HEK293 (cell line): ENCODE results near the gene SFMBT2.

Experiments
- CTCF ChIA-PET: fragments of 350-600 bp; formaldehyde crosslinking; extraction: SDS; loops from one replicate; lab custom pipeline; 2021; ENCODE audit warnings: antibody characterized with exemption; lab: Yijun Ruan, JAX
- POLR2A ChIA-PET: fragments of 300-600 bp; formaldehyde crosslinking; extraction: SDS; loops from one replicate; lab custom pipeline; 2020; ENCODE audit warnings: antibody characterized with exemption, inconsistent platforms; lab: Yijun Ruan, JAX
- H3K27ac ChIP-seq: fragments of 200-500 bp; sonication (Bioruptor generic); 2 replicates; pipeline ENCODE4 v1.5.1; 2014; ENCODE audit warnings: low read depth, low read length, control low read depth, inconsistent platforms; ENCODE audit errors: extremely low read depth
- H3K36me3 ChIP-seq, 2 experiments: fragments of 200-500 bp in 1 of 2; sonication (Bioruptor generic) in 1 of 2; 1 replicate in 1 of 2; 2 replicates in 1 of 2; pipeline ENCODE4 v1.5.1; 2014 to 2017; ENCODE audit warnings: inconsistent platforms in 2 of 2, low read length in 2 of 2; ENCODE audit not compliant: control insufficient read depth in 2 of 2, insufficient read depth in 1 of 2
- H3K4me1 ChIP-seq: fragments of 200-500 bp; sonication (Bioruptor generic); 2 replicates; pipeline ENCODE4 v1.5.1; 2014; ENCODE audit warnings: mild to moderate bottlenecking, low read length, inconsistent platforms; ENCODE audit not compliant: control insufficient read depth, insufficient read depth
- H3K4me3 ChIP-seq: 2 replicates; pipeline ENCODE4 v1.5.1; 2011; ENCODE audit warnings: low read depth, mild to moderate bottlenecking, control low read depth, low read length, moderate library complexity
- H3K9me3 ChIP-seq: fragments of 200-500 bp; sonication (Bioruptor generic); 2 replicates; pipeline ENCODE4 v1.5.1; 2014; ENCODE audit warnings: low read depth, low read length, inconsistent platforms; ENCODE audit not compliant: control insufficient read depth, insufficient read depth
- MEIS1 ChIP-seq: sonication (generic); formaldehyde crosslinking; IDR thresholded peaks from 2 replicates; pipeline ENCODE4 v1.8.1; 2022; ENCODE audit warnings: missing genetic modification reagents, mild to moderate bottlenecking, borderline replicate concordance
- REPIN1 ChIP-seq: fragments of 450-650 bp; formaldehyde crosslinking; IDR thresholded peaks from 2 replicates; pipeline ENCODE4 v1.5.1; 2017; ENCODE audit warnings: missing biosample characterization, missing genetic modification characterization, low read depth
- SP7 ChIP-seq: fragments of 450-650 bp; formaldehyde crosslinking; IDR thresholded peaks from 2 replicates; pipeline ENCODE4 v1.5.1; 2016; ENCODE audit warnings: missing biosample characterization, missing genetic modification characterization
- ZNF157 ChIP-seq: fragments of 450-650 bp; formaldehyde crosslinking; IDR thresholded peaks from 2 replicates; pipeline ENCODE4 v1.5.1; 2016; ENCODE audit warnings: missing biosample characterization, missing genetic modification characterization
- ZNF202 ChIP-seq: fragments of 450-650 bp; formaldehyde crosslinking; IDR thresholded peaks from 2 replicates; pipeline ENCODE4 v1.5.1; 2016; ENCODE audit warnings: missing biosample characterization, missing genetic modification characterization, borderline replicate concordance
- ZNF211 ChIP-seq: fragments of 450-650 bp; formaldehyde crosslinking; IDR thresholded peaks from 2 replicates; pipeline ENCODE4 v1.5.1; 2016; ENCODE audit warnings: low read depth, missing biosample characterization, missing genetic modification characterization
- ZNF341 ChIP-seq: fragments of 450-650 bp; formaldehyde crosslinking; IDR thresholded peaks from 2 replicates; pipeline ENCODE4; 2016; ENCODE audit warnings: low read depth, missing biosample characterization, missing genetic modification characterization
- ZNF544 ChIP-seq: fragments of 450-650 bp; formaldehyde crosslinking; IDR thresholded peaks from 2 replicates; pipeline ENCODE4 v1.5.0; 2017; ENCODE audit warnings: missing biosample characterization, missing genetic modification characterization
- ZNF561 ChIP-seq: fragments of 450-650 bp; IDR thresholded peaks from 2 replicates; pipeline ENCODE4 v1.5.1; 2018; ENCODE audit warnings: missing biosample characterization, missing genetic modification characterization, borderline replicate concordance
- ZNF571 ChIP-seq: fragments of 450-650 bp; formaldehyde crosslinking; IDR thresholded peaks from 2 replicates; pipeline ENCODE4 v1.5.0; 2017; ENCODE audit warnings: missing biosample characterization, missing genetic modification characterization
- ZNF654 ChIP-seq: fragments of 450-650 bp; formaldehyde crosslinking; IDR thresholded peaks from 2 replicates; pipeline ENCODE4 v1.5.1; 2016; ENCODE audit warnings: low read depth, missing biosample characterization, missing genetic modification characterization
- ZNF701 ChIP-seq: fragments of 450-650 bp; formaldehyde crosslinking; IDR thresholded peaks from 2 replicates; pipeline ENCODE4 v1.5.1; 2016; ENCODE audit warnings: missing biosample characterization, missing genetic modification characterization
- ZNF707 ChIP-seq: fragments of 450-650 bp; formaldehyde crosslinking; IDR thresholded peaks from 2 replicates; pipeline ENCODE4 v1.5.1; 2016; ENCODE audit warnings: missing biosample characterization, missing genetic modification characterization
- ZNF768 ChIP-seq: fragments of 450-650 bp; formaldehyde crosslinking; IDR thresholded peaks from 2 replicates; pipeline ENCODE4 v1.5.1; 2018; ENCODE audit warnings: missing biosample characterization, mild to moderate bottlenecking, missing genetic modification characterization
- ZNF776 ChIP-seq: fragments of 450-650 bp; formaldehyde crosslinking; IDR thresholded peaks from 2 replicates; pipeline ENCODE4 v1.5.0; 2017; ENCODE audit warnings: missing biosample characterization, missing genetic modification characterization, borderline replicate concordance
- ZSCAN16 ChIP-seq: fragments of 450-650 bp; formaldehyde crosslinking; IDR thresholded peaks from 2 replicates; pipeline ENCODE4 v1.5.1; 2016; ENCODE audit warnings: missing biosample characterization, missing genetic modification characterization
- ZSCAN30 ChIP-seq: fragments of 450-650 bp; IDR thresholded peaks from 2 replicates; pipeline ENCODE4 v1.5.1; 2018; ENCODE audit warnings: missing biosample characterization, mild to moderate bottlenecking, missing genetic modification characterization, moderate library complexity
- TF ChIP-seq, protein P1 (sequence below): fragments of 450-650 bp; formaldehyde crosslinking; IDR thresholded peaks from 2 replicates; pipeline ENCODE4 v1.5.1; 2017; ENCODE audit warnings: missing biosample characterization, missing genetic modification characterization
- TF ChIP-seq, protein P2 (sequence below): fragments of 450-650 bp; formaldehyde crosslinking; IDR thresholded peaks from 2 replicates; pipeline ENCODE4 v1.5.1; 2016; ENCODE audit warnings: missing biosample characterization, missing genetic modification characterization
- TF ChIP-seq, protein P3 (sequence below): fragments of 450-650 bp; formaldehyde crosslinking; IDR thresholded peaks from 2 replicates; pipeline ENCODE4 v1.5.1; 2016; ENCODE audit warnings: missing biosample characterization, missing genetic modification characterization

Gene SFMBT2

DNA sequence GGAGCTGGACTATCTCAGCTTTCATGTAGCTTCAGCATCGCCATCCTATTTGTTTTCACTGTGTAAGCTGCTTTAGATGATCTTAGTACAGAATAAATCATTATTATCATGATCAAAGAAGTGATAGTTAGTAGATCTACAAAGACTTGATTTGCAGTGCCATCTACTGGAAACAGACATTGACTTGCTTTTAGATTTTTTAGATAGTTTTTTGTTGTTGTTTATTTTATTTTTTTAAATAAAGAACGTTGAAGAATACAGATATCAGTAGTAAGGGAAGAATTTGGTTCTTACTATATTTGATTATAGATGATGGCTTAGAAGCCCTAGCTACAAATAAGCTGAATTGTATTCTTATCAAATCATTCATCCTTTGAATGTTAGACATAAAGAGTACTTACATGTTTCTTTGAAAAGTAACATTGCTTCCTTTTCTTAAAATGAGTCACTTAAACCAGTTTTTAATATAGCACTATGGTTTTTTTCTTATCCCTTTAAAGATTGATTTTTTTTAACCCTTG is 6.3 kb upstream of the SFMBT2 start:
- Histone ChIP-seq H3K9me3 (no peaks in the 10 kb centered on the region), H3K27ac (no peak overlapping the region), H3K4me1 (no peaks in the 10 kb centered on the region; the same call in 1 of the 2 replicates), H3K4me3 (no peak overlapping the region)
- ChIA-PET POLR2A (no interaction called here), CTCF (interaction anchor here (0.6 to 2.5 kb wide), 21 partner anchors 9 to 998 kb away, joined by 3 to 18 read pairs (median 3); no protein-coding TSS in a partner anchor)
- TF ChIP-seq, protein P1, sequence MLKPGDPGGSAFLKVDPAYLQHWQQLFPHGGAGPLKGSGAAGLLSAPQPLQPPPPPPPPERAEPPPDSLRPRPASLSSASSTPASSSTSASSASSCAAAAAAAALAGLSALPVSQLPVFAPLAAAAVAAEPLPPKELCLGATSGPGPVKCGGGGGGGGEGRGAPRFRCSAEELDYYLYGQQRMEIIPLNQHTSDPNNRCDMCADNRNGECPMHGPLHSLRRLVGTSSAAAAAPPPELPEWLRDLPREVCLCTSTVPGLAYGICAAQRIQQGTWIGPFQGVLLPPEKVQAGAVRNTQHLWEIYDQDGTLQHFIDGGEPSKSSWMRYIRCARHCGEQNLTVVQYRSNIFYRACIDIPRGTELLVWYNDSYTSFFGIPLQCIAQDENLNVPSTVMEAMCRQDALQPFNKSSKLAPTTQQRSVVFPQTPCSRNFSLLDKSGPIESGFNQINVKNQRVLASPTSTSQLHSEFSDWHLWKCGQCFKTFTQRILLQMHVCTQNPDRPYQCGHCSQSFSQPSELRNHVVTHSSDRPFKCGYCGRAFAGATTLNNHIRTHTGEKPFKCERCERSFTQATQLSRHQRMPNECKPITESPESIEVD (tag by site-specific recombination): peak; percentile 14; the same call in 1 of the 2 replicates
- 0 out of 2 replicates have a peak, but pooled peaks have one; percentile 53 for TF ChIP-seq ZSCAN30 (tag by site-specific recombination)
- no peak for TF ChIP-seq ZNF211
- no peak for TF ChIP-seq ZNF707 (tag by site-specific recombination)
- TF ChIP-seq ZNF701 (tag by site-specific recombination): no peak
- no peak for TF ChIP-seq MEIS1 (CRISPR knock-in tag)
- peak; percentile 93 for TF ChIP-seq ZNF654 (tag by site-specific recombination)
- TF ChIP-seq, protein P2, sequence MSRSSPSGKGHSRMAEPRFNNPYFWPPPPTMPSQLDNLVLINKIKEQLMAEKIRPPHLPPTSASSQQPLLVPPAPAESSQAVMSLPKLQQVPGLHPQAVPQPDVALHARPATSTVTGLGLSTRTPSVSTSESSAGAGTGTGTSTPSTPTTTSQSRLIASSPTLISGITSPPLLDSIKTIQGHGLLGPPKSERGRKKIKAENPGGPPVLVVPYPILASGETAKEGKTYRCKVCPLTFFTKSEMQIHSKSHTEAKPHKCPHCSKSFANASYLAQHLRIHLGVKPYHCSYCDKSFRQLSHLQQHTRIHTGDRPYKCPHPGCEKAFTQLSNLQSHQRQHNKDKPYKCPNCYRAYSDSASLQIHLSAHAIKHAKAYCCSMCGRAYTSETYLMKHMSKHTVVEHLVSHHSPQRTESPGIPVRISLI: peak; percentile 58; the same call in 1 of the 2 replicates
- TF ChIP-seq ZNF157 (tag by site-specific recombination): no peak
- no peak for TF ChIP-seq ZNF776 (tag by site-specific recombination)
- no peak for TF ChIP-seq SP7
- TF ChIP-seq, protein P3, sequence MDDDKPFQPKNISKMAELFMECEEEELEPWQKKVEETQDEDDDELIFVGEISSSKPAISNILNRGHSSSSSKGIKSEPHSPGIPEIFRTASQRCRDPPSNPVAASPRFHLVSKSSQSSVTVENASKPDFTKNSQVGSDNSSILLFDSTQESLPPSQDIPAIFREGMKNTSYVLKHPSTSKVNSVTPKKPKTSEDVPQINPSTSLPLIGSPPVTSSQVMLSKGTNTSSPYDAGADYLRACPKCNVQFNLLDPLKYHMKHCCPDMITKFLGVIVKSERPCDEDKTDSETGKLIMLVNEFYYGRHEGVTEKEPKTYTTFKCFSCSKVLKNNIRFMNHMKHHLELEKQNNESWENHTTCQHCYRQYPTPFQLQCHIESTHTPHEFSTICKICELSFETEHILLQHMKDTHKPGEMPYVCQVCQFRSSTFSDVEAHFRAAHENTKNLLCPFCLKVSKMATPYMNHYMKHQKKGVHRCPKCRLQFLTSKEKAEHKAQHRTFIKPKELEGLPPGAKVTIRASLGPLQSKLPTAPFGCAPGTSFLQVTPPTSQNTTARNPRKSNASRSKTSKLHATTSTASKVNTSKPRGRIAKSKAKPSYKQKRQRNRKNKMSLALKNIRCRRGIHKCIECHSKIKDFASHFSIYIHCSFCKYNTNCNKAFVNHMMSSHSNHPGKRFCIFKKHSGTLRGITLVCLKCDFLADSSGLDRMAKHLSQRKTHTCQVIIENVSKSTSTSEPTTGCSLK (tag by site-specific recombination): no peak
- no peak for TF ChIP-seq ZSCAN16 (tag by site-specific recombination)
- no peak for TF ChIP-seq ZNF341 (tag by site-specific recombination)
- no peak for TF ChIP-seq ZNF571
- no peak for TF ChIP-seq ZNF544 (tag by site-specific recombination)
- TF ChIP-seq, all 188 proteins: peak for 4
- no peaks in the 10 kb centered on the region for H3K36me3 ChIP-seq

DNA sequence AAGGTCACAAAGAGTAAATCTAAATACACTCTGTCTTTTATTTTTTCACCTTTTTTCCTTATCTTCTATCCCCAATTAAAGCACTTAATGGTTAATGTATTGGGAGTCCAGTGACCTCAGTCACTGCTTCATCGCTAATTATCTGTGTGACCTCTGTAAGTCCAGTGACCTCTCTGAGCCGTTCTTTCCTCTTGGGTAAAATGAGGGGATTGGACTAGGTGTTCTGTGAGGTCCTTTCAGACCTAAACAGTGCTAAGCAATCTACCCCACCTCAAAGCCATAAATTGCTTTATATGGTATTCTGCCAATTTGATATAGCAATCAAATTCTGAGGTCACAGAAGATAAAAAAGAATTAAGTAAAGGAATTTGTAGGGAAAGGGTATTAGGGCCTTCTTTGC is 3.9 kb upstream of the SFMBT2 start:
- Histone ChIP-seq H3K4me3 (no peak overlapping the region), H3K27ac (no peak overlapping the region), H3K9me3 (no peaks in the 10 kb centered on the region), H3K36me3 (no peaks in the 10 kb centered on the region), H3K4me1 (no peaks in the 10 kb centered on the region; the same call in 1 of the 2 replicates)
- ChIA-PET POLR2A (no interaction called here), CTCF (no interaction called here)
- TF ChIP-seq REPIN1 (tag by site-specific recombination): no peak
- TF ChIP-seq ZNF768 (tag by site-specific recombination): peak; percentile 41; the same call in 1 of the 2 replicates

DNA sequence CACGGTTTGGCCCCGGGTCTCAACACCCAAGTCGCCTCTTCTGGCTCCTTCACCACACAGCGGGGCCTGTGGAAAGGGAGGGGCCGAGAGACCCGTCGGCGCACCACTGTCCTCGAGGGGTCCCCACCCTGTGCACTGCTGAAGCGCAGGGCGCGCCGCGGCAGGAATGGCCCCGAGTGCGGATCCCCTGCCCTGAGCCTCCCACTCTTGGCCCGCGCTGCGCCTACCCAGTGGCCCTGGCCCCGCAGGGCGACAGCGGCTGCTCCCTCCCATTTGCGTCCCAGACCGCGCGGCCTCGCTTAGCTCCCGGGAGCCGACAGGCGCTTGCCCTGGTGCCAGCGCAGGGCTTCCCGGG is 2.1 kb upstream of the SFMBT2 start:
- ChIA-PET CTCF (no interaction called here), POLR2A (interaction anchor here (0.6 kb wide), 1 partner anchor 489 kb away, joined by 3 read pairs; no protein-coding TSS in a partner anchor)
- Histone ChIP-seq H3K27ac (no peak overlapping the region), H3K4me1 (no peaks in the 10 kb centered on the region; the same call in 1 of the 2 replicates), H3K9me3 (no peaks in the 10 kb centered on the region)
- TF ChIP-seq ZNF561 (tag by site-specific recombination) (no peak), ZNF202 (peak; percentile 41; the same call in 1 of the 2 replicates), ZNF654 (tag by site-specific recombination) (no peak)
- TF ChIP-seq, all 188 proteins: peak for 1
- Histone ChIP-seq H3K4me3 (no peak overlapping the region), H3K36me3 (no peaks in the 10 kb centered on the region)
